Fibroblast of lung (primary cell): ENCODE measurements around the gene GRID2IP. TPM values are rescaled to one million over a fixed set of nuclear protein-coding genes. Genes with fewer than 3 reads are reported as not detected.
"Not testable (repeated sequence)": the region's sequence is repeated elsewhere in the genome, so short reads cannot be mapped to it uniquely, and the experiment has no call there.

ENCODE experiments used
- DNase-seq, 2 donors: peaks; one replicate each; pipeline versions ENCODE4 v3.0.0 to v3.0.0-alpha.2; 2010; ENCODE audit warnings: low read depth in 2 of 2
- H2AFZ ChIP-seq: 2 replicates; pipeline ENCODE4 v1.5.1; 2012; ENCODE audit warnings: low read length, control low read depth, inconsistent platforms
- H3K27ac ChIP-seq: 2 replicates; pipeline ENCODE4 v1.5.1; 2011; ENCODE audit warnings: low read length, control low read depth; ENCODE audit not compliant: insufficient read depth
- H3K27me3 ChIP-seq: 2 replicates; pipeline ENCODE4 v1.5.1; 2011; ENCODE audit warnings: mild to moderate bottlenecking, low read length; ENCODE audit not compliant: control insufficient read depth, insufficient read depth
- H3K36me3 ChIP-seq: 2 replicates; pipeline ENCODE4 v1.5.1; 2011; ENCODE audit warnings: low read length; ENCODE audit not compliant: control insufficient read depth, insufficient read depth
- H3K4me1 ChIP-seq: 2 replicates; pipeline ENCODE4 v1.5.1; 2011; ENCODE audit warnings: low read length; ENCODE audit not compliant: control insufficient read depth, insufficient read depth; ENCODE audit errors: extremely low read depth
- H3K4me2 ChIP-seq: 2 replicates; pipeline ENCODE4 v1.5.1; 2011; ENCODE audit warnings: low read length, control low read depth; ENCODE audit not compliant: insufficient read depth; ENCODE audit errors: extremely low read depth
- H3K4me3 ChIP-seq, 4 experiments: fragments of 200-600 bp in 1 of 4; sonication (generic) in 1 of 4; replicated peaks in 1 of 4; 2 replicates each; pipeline ENCODE4 v1.5.1; 2011 to 2016; ENCODE audit warnings: low read length in 4 of 4, low read depth in 3 of 4, mild to moderate bottlenecking in 3 of 4, control low read depth in 2 of 4, inconsistent platforms in 1 of 4, mixed read lengths in 1 of 4; ENCODE audit not compliant: insufficient read depth in 1 of 4; ENCODE audit errors: control extremely low read depth in 1 of 4
- H3K79me2 ChIP-seq: 2 replicates; pipeline ENCODE4 v1.5.1; 2012; ENCODE audit warnings: mild to moderate bottlenecking, low read length, inconsistent platforms; ENCODE audit not compliant: control insufficient read depth, insufficient read depth
- H3K9ac ChIP-seq: 2 replicates; pipeline ENCODE4 v1.5.1; 2011; ENCODE audit warnings: mild to moderate bottlenecking, low read length, control low read depth; ENCODE audit not compliant: insufficient read depth
- H3K9me3 ChIP-seq: 2 replicates; pipeline ENCODE4 v1.5.1; 2012; ENCODE audit warnings: low read depth, low read length; ENCODE audit not compliant: control insufficient read depth, insufficient read depth
- H4K20me1 ChIP-seq: 2 replicates; pipeline ENCODE4 v1.5.1; 2011; ENCODE audit warnings: low read length; ENCODE audit not compliant: control insufficient read depth, insufficient read depth; ENCODE audit errors: extremely low read depth
- EZH2 ChIP-seq: IDR thresholded peaks from 2 replicates; pipeline ENCODE4 v1.5.1; 2012; ENCODE audit warnings: low read length, control low read depth, mild to moderate bottlenecking; ENCODE audit errors: missing control alignments
- polyA plus RNA-seq, 2 donors: library from polyadenylated mRNA; depleted of rRNA in 1 of 2; stranded (reverse) in 1 of 2; unstranded in 1 of 2; fragments of >200 nt; gene quantifications; 2 replicates each; pipeline ENCODE4 v1.2.1, GENCODE V29; 2011 to 2012; ENCODE audit warnings: missing spikeins in 1 of 2
- total RNA-seq: library from RNA; depleted of rRNA; stranded (reverse); fragments of >200 nt; gene quantifications from 2 replicates; pipeline ENCODE4 v1.2.1, GENCODE V29; 2014
- TF ChIP-seq, protein P1 (sequence below), 2 donors: IDR thresholded peaks in 1 of 2; conservative IDR thresholded peaks in 1 of 2; 1 replicate in 1 of 2; 2 replicates in 1 of 2; pipeline ENCODE4 v1.5.1; 2011 to 2012; ENCODE audit warnings: low read length in 2 of 2, control low read depth in 1 of 2, inconsistent platforms in 1 of 2, low read depth in 1 of 2, mild to moderate bottlenecking in 1 of 2

Gene GRID2IP
- total and polyA plus RNA-seq, 2 donors (not counting 1 experiment from before 2014, with no cell fraction given), result not detected

- H3K4me1 ChIP-seq, result no peaks in the 10 kb centered on the region
- no peak overlapping the region for H3K9ac ChIP-seq
- no peaks in the 10 kb centered on the region for H3K27me3 ChIP-seq
- H3K27ac ChIP-seq, result no peak overlapping the region
- no peak for TF ChIP-seq EZH2
- TF ChIP-seq, protein P1, sequence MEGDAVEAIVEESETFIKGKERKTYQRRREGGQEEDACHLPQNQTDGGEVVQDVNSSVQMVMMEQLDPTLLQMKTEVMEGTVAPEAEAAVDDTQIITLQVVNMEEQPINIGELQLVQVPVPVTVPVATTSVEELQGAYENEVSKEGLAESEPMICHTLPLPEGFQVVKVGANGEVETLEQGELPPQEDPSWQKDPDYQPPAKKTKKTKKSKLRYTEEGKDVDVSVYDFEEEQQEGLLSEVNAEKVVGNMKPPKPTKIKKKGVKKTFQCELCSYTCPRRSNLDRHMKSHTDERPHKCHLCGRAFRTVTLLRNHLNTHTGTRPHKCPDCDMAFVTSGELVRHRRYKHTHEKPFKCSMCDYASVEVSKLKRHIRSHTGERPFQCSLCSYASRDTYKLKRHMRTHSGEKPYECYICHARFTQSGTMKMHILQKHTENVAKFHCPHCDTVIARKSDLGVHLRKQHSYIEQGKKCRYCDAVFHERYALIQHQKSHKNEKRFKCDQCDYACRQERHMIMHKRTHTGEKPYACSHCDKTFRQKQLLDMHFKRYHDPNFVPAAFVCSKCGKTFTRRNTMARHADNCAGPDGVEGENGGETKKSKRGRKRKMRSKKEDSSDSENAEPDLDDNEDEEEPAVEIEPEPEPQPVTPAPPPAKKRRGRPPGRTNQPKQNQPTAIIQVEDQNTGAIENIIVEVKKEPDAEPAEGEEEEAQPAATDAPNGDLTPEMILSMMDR (conservative IDR thresholded peaks at IDR 0.05 in 1 of 2, IDR thresholded peaks at IDR 0.05 in 1 of 2; ENCODE audit: low read depth in 1 of 2, low read length in 2 of 2), result peak in 1 of 2 donors; percentile 6
- no peaks in the 10 kb centered on the region for H3K79me2 ChIP-seq
- no peaks in the 10 kb centered on the region for H4K20me1 ChIP-seq
- no peak overlapping the region for H3K4me2 ChIP-seq
- DNase-seq, result peak in 1 of 2 donors; percentile 8
- peaks cover 9% of the 10 kb centered on the region for H3K36me3 ChIP-seq
- H3K4me3 ChIP-seq, result no peak overlapping the region
- no peaks in the 10 kb centered on the region for H3K9me3 ChIP-seq
- H2AFZ ChIP-seq, result no peak overlapping the region
Observed at GRCh38 chr7:6579446-6579845, 28.2 kb upstream of the GRID2IP start.

DNA sequence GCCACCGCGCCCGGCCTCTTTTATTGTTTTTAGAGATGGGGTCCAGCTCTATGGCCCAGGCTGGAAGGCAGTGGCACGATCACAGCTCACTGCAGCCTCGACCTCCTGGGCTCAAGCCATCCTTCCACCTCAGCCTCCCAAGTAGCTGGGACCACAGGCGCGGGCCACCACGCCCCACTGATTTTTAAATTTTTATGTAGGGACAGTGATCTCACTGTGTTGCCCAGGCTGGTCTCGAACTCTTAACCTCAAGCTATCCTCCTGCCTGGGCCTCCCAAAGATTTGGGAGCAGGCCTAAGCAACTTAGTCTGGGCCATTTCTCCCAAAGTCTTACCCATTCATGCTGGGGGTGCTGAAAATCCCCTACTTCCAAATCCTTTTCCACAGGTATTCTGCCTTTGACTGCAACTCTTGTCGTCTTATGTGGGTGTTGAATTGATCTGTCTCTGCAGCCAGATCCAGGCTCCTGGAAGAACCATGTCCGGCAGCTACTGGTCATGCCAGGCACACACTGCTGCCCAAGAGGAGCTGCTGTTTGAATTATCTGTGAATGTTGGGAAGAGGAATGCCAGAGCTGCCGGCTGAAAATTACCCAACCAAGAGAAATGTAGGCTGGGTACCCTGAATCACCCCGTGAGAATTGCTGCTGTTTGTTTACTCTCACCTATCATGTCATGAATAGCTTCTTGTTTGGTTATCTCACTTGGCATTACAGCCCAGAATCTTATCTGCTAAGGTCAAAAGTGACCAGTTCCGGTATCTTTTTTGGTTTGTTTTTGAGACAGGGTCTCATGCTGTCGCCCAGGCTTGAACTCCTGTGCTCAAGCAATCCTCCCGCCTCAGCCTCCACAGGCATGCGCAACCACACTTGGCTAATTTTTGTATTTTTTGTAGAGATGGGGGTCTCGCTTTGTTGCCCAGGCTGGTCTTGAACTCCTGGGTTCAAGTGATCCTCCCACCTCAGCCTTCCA lies 27.1 kb upstream of the GRID2IP start:
- TF ChIP-seq EZH2, result no peak
- no peaks in the 10 kb centered on the region for H4K20me1 ChIP-seq
- peak in 1 of 2 donors; percentile 7 for DNase-seq
- no peaks in the 10 kb centered on the region for H3K4me1 ChIP-seq
- H2AFZ ChIP-seq, result no peak overlapping the region
- peaks cover 7% of the 10 kb centered on the region for H3K36me3 ChIP-seq
- no peak overlapping the region for H3K9ac ChIP-seq
- no peaks in the 10 kb centered on the region for H3K79me2 ChIP-seq
- H3K27me3 ChIP-seq, result no peaks in the 10 kb centered on the region
- peak overlapping the region in 3 of 4 experiments; percentile 79 to 87 (median 82) for H3K4me3 ChIP-seq
- H3K27ac ChIP-seq, result peak overlapping the region; percentile 93
- H3K4me2 ChIP-seq, result peak overlapping the region; percentile 42
- H3K9me3 ChIP-seq, result no peaks in the 10 kb centered on the region

- Histone ChIP-seq H3K79me2 (no peaks in the 10 kb centered on the region), H3K27me3 (no peaks in the 10 kb centered on the region), H3K9ac (peak within 1 kb of the TSS; percentile 90), H3K4me3 (peak within 1 kb of the TSS; percentile 70 to 87 (median 80)), H4K20me1 (no peaks in the 10 kb centered on the region), H3K4me2 (peak within 1 kb of the TSS; percentile 77), H3K4me1 (no peaks in the 10 kb centered on the region), H3K9me3 (no peaks in the 10 kb centered on the region), H2AFZ (peak within 1 kb of the TSS; percentile 73), H3K36me3 (no peaks in the 10 kb centered on the region), H3K27ac (peak within 1 kb of the TSS; percentile 93)
- TF ChIP-seq, protein P1 (conservative IDR thresholded peaks at IDR 0.05 in 1 of 2, IDR thresholded peaks at IDR 0.05 in 1 of 2; ENCODE audit: low read depth in 1 of 2, low read length in 2 of 2), result no peak
- no peak for TF ChIP-seq EZH2
- peak; percentile 85 to 89 for DNase-seq
Observed at GRCh38 chr7:6577369-6578113, 26.3 kb upstream of the GRID2IP start, which contains the start of gene ZDHHC4. ZDHHC4 (plus strand) TSS chr7:6577454; CDS start chr7:6580562, 3,108 bp downstream.

- peak overlapping the region; percentile 90 for H3K9ac ChIP-seq
- not testable (repeated sequence) for H3K36me3 ChIP-seq, H3K27me3 ChIP-seq, H2AFZ ChIP-seq, H3K79me2 ChIP-seq, H3K4me1 ChIP-seq, H4K20me1 ChIP-seq, H3K9me3 ChIP-seq
- H3K4me3 ChIP-seq, result peak overlapping the region; percentile 70 to 87 (median 80)
- DNase-seq, result peak in 1 of 2 donors; percentile 19
- peak overlapping the region; percentile 93 for H3K27ac ChIP-seq
- H3K4me2 ChIP-seq, result peak overlapping the region; percentile 34
Observed at GRCh38 chr7:6576867-6577368, 25.7 kb upstream of the GRID2IP start.
